NCI-H2196 treated with DMSO at 0.1 percent for 48 hours (cell line): ENCODE results near the gene ZNF365.
"Not testable (repeated sequence)": the region's sequence is repeated elsewhere in the genome, so short reads cannot be mapped to it uniquely, and the experiment has no call there.

Experiments
- DNase-seq: peaks from one replicate; lab custom pipeline; 2025; ENCODE audit not compliant: unreplicated experiment; lab: John Stamatoyannopoulos, UW

The ZNF365 gene

GRCh38 chr10:62377026-62377415 is 2.9 kb downstream of the ZNF365 start:
- DNase-seq = no peak

- DNase-seq = no peak
These were observed 3.8 kb downstream of the ZNF365 start for GRCh38 chr10:62377966-62378365.

- DNase-seq = not testable (repeated sequence)
These were observed 4.7 kb downstream of the ZNF365 start for GRCh38 chr10:62378877-62379276.

- no peak for DNase-seq
These were observed 5.2 kb downstream of the ZNF365 start for GRCh38 chr10:62379394-62379793.

GRCh38 chr10:62380016-62380415 is 5.8 kb downstream of the ZNF365 start:
- no peak for DNase-seq

GRCh38 chr10:62381385-62382102 is 7.4 kb downstream of the ZNF365 start:
- no peak for DNase-seq

GRCh38 chr10:62382831-62383230 is 8.7 kb downstream of the ZNF365 start:
- no peak for DNase-seq

- DNase-seq = no peak
These were observed 9.9 kb downstream of the ZNF365 start for GRCh38 chr10:62384057-62384446.

GRCh38 chr10:62384447-62385081 is 10.4 kb downstream of the ZNF365 start:
- DNase-seq = no peak

- no peak for DNase-seq
These were observed 12.5 kb downstream of the ZNF365 start for GRCh38 chr10:62386356-62387320.

- no peak for DNase-seq
These were observed 14.2 kb downstream of the ZNF365 start for GRCh38 chr10:62388328-62388727.

- DNase-seq = no peak
These were observed 16.5 kb downstream of the ZNF365 start for GRCh38 chr10:62390497-62391176.

GRCh38 chr10:62393237-62393636 is 19.1 kb downstream of the ZNF365 start:
- DNase-seq = no peak

GRCh38 chr10:62394556-62395018 is 20.4 kb downstream of the ZNF365 start:
- no peak for DNase-seq

- no peak for DNase-seq
These were observed 21.7 kb downstream of the ZNF365 start for GRCh38 chr10:62395892-62396291.

GRCh38 chr10:62396864-62397263 is 22.7 kb downstream of the ZNF365 start:
- no peak for DNase-seq

- no peak for DNase-seq
These were observed 25.0 kb downstream of the ZNF365 start for GRCh38 chr10:62399211-62399610.

- DNase-seq = no peak
These were observed 28.3 kb downstream of the ZNF365 start for GRCh38 chr10:62402508-62402907.

GRCh38 chr10:62410528-62410927 is 36.4 kb downstream of the ZNF365 start:
- DNase-seq = not testable (repeated sequence)

GRCh38 chr10:62410934-62411333 is 36.8 kb downstream of the ZNF365 start:
- DNase-seq = not testable (repeated sequence)

- DNase-seq = no peak
These were observed 38.9 kb downstream of the ZNF365 start for GRCh38 chr10:62413048-62413447.
